Stimulated activated CD8-positive, alpha-beta memory T cell treated with anti-CD3 and anti-CD28 coated beads, Interleukin-4, amount 100 ng/mL, for 4 hours (primary cell): ENCODE data around the gene NCOA1.
"Not testable (repeated sequence)": the region's sequence is repeated elsewhere in the genome, so short reads cannot be mapped to it uniquely, and the experiment has no call there.

Experiments used
- DNase-seq, 2 donors: peaks; one replicate each; pipeline ENCODE4 v3.0.0-alpha.2; 2020; ENCODE audit warnings: low read depth in 2 of 2, low spot score in 1 of 2

The NCOA1 gene

GRCh38 chr2:24532057-24532456 is 41.0 kb downstream of the NCOA1 start:
- not testable (repeated sequence) for DNase-seq

- not testable (repeated sequence) for DNase-seq
These were observed 42.5 kb downstream of the NCOA1 start for GRCh38 chr2:24533574-24533973.

GRCh38 chr2:24538720-24539119 is 47.7 kb downstream of the NCOA1 start:
- DNase-seq, result no peak

- DNase-seq, result no peak
These were observed 48.2 kb downstream of the NCOA1 start for GRCh38 chr2:24539258-24539657.

GRCh38 chr2:24540011-24540477 is 49.0 kb downstream of the NCOA1 start:
- no peak for DNase-seq

- no peak for DNase-seq
These were observed 50.6 kb downstream of the NCOA1 start for GRCh38 chr2:24541621-24542020.

- DNase-seq, result no peak
These were observed 51.3 kb downstream of the NCOA1 start for GRCh38 chr2:24542269-24542872.

GRCh38 chr2:24543252-24543651 is 52.2 kb downstream of the NCOA1 start:
- no peak for DNase-seq

GRCh38 chr2:24544456-24545115 is 53.5 kb downstream of the NCOA1 start:
- DNase-seq, result no peak

GRCh38 chr2:24546669-24547068 is 55.6 kb downstream of the NCOA1 start:
- DNase-seq, result no peak

- no peak for DNase-seq
These were observed 57.0 kb downstream of the NCOA1 start for GRCh38 chr2:24548058-24548457.

- not testable (repeated sequence) for DNase-seq
These were observed 59.2 kb downstream of the NCOA1 start for GRCh38 chr2:24550301-24550700.

GRCh38 chr2:24551016-24551415 is 60.0 kb downstream of the NCOA1 start:
- DNase-seq, result no peak

GRCh38 chr2:24552836-24553235 is 61.8 kb downstream of the NCOA1 start:
- DNase-seq, result no peak

- DNase-seq, result no peak
These were observed 67.9 kb downstream of the NCOA1 start for GRCh38 chr2:24558781-24559472.

GRCh38 chr2:24559473-24560113 is 68.5 kb downstream of the NCOA1 start:
- no peak for DNase-seq

- DNase-seq, result no peak
These were observed 74.5 kb downstream of the NCOA1 start for GRCh38 chr2:24565537-24565936.

- DNase-seq, result no peak
These were observed 75.2 kb downstream of the NCOA1 start for GRCh38 chr2:24566209-24566608.

GRCh38 chr2:24566630-24567029 is 75.6 kb downstream of the NCOA1 start:
- DNase-seq, result no peak

- DNase-seq, result no peak
These were observed 77.5 kb downstream of the NCOA1 start for GRCh38 chr2:24568551-24568950.

- DNase-seq, result not testable (repeated sequence)
These were observed 78.5 kb downstream of the NCOA1 start for GRCh38 chr2:24569565-24569964.

- no peak for DNase-seq
These were observed 79.2 kb downstream of the NCOA1 start for GRCh38 chr2:24570225-24570624.
